Stimulated activated CD8-positive, alpha-beta memory T cell treated with anti-CD3 and anti-CD28 coated beads, Interleukin-7, amount 100 ng/mL, for 48 hours (primary cell): ENCODE results near the gene HIVEP3.

Experiments used
- DNase-seq, 2 donors: peaks; one replicate each; pipeline ENCODE4 v3.0.0-alpha.2; 2020; ENCODE audit warnings: low read depth in 1 of 2; ENCODE audit errors: extremely low read depth in 1 of 2

The HIVEP3 gene

GRCh38 chr1:41767534-41768525, 150.9 kb downstream of the HIVEP3 start:
- no peak for DNase-seq

- no peak for DNase-seq
These were observed 152.2 kb downstream of the HIVEP3 start for GRCh38 chr1:41766546-41766945.

- DNase-seq, result no peak
These were observed 152.7 kb downstream of the HIVEP3 start for GRCh38 chr1:41766041-41766440.

- DNase-seq, result no peak
These were observed 153.6 kb downstream of the HIVEP3 start for GRCh38 chr1:41765152-41765551.

GRCh38 chr1:41764656-41765055, 154.1 kb downstream of the HIVEP3 start:
- DNase-seq, result no peak

GRCh38 chr1:41762777-41763176, 155.9 kb downstream of the HIVEP3 start:
- DNase-seq, result no peak

GRCh38 chr1:41762251-41762650, 156.5 kb downstream of the HIVEP3 start:
- DNase-seq, result no peak

- DNase-seq, result no peak
These were observed 159.7 kb downstream of the HIVEP3 start for GRCh38 chr1:41758904-41759548.

- DNase-seq, result no peak
These were observed 160.2 kb downstream of the HIVEP3 start for GRCh38 chr1:41758500-41758899.

- DNase-seq, result no peak
These were observed 164.2 kb downstream of the HIVEP3 start for GRCh38 chr1:41754540-41754939.

- DNase-seq, result no peak
These were observed 166.1 kb downstream of the HIVEP3 start for GRCh38 chr1:41752514-41753170.

GRCh38 chr1:41751804-41752513, 166.8 kb downstream of the HIVEP3 start:
- DNase-seq, result no peak

- DNase-seq, result no peak
These were observed 168.6 kb downstream of the HIVEP3 start for GRCh38 chr1:41749991-41750745.

- no peak for DNase-seq
These were observed 173.7 kb downstream of the HIVEP3 start for GRCh38 chr1:41745022-41745421.

- no peak for DNase-seq
These were observed 175.4 kb downstream of the HIVEP3 start for GRCh38 chr1:41743366-41743765.

GRCh38 chr1:41742219-41742618, 176.5 kb downstream of the HIVEP3 start:
- no peak for DNase-seq

- DNase-seq, result peak in 1 of 2 donors; percentile 66
These were observed 177.5 kb downstream of the HIVEP3 start for GRCh38 chr1:41741244-41741643.

GRCh38 chr1:41740630-41741239, 178.0 kb downstream of the HIVEP3 start:
- DNase-seq, result no peak

- no peak for DNase-seq
These were observed 178.7 kb downstream of the HIVEP3 start for GRCh38 chr1:41740058-41740457.
